Erythroblast (primary cell): Measurements from ENCODE around the gene TRIM75.

Experiments
- GATA1 ChIP-seq: IDR thresholded peaks from 2 replicates; pipeline ENCODE4 v1.6.1; 2011; ENCODE audit warnings: low read depth, mild to moderate bottlenecking, control low read depth, low read length, moderate library complexity
- POLR2A ChIP-seq: IDR thresholded peaks from 2 replicates; pipeline ENCODE4 v1.6.1; 2011; ENCODE audit warnings: mild to moderate bottlenecking, low read length

GRCh38 chr4:165085946-165086345, 32.3 kb downstream of the TRIM75 start:
- TF ChIP-seq POLR2A = no peak
- TF ChIP-seq GATA1 = no peak
